GM19438 (cell line): ENCODE results near the gene CAMTA1.
"Not testable (repeated sequence)": the region's sequence is repeated elsewhere in the genome, so short reads cannot be mapped to it uniquely, and the experiment has no call there.

Source experiments
- ATAC-seq: cut with Tn5 transposase; IDR thresholded peaks from one replicate; pipeline ENCODE4 v1.9.1; 2021; ENCODE audit warnings: low read depth; ENCODE audit not compliant: unreplicated experiment

CAMTA1 gene

GRCh38 chr1:6785318-6785727, at the start of gene CAMTA1:
Gene CAMTA1, plus strand, starts transcription at chr1:6785454. Its CDS starts 77 bp downstream, at chr1:6785531.
- ATAC-seq: no peak

GRCh38 chr1:6738987-6739676, 46.1 kb upstream of the CAMTA1 start:
- ATAC-seq: no peak

GRCh38 chr1:6742676-6743188, 42.5 kb upstream of the CAMTA1 start:
- not testable (repeated sequence) for ATAC-seq

GRCh38 chr1:6743189-6744101, 41.8 kb upstream of the CAMTA1 start:
- ATAC-seq: no peak

GRCh38 chr1:6745073-6745472, 40.2 kb upstream of the CAMTA1 start:
- ATAC-seq: no peak

- no peak for ATAC-seq
Measured at GRCh38 chr1:6747674-6748073, 37.6 kb upstream of the CAMTA1 start.

GRCh38 chr1:6750490-6750889, 34.8 kb upstream of the CAMTA1 start:
- ATAC-seq: no peak

- no peak for ATAC-seq
Measured at GRCh38 chr1:6753320-6754140, 31.7 kb upstream of the CAMTA1 start.

GRCh38 chr1:6756457-6756856, 28.8 kb upstream of the CAMTA1 start:
- ATAC-seq: no peak

- ATAC-seq: no peak
Measured at GRCh38 chr1:6757719-6758435, 27.4 kb upstream of the CAMTA1 start.

- ATAC-seq: no peak
Measured at GRCh38 chr1:6761196-6761737, 24.0 kb upstream of the CAMTA1 start.

GRCh38 chr1:6762060-6762459, 23.2 kb upstream of the CAMTA1 start:
- ATAC-seq: no peak

- ATAC-seq: no peak
Measured at GRCh38 chr1:6770751-6771440, 14.4 kb upstream of the CAMTA1 start.

GRCh38 chr1:6771441-6771769, 13.8 kb upstream of the CAMTA1 start:
- ATAC-seq: no peak

- ATAC-seq: no peak
Measured at GRCh38 chr1:6774381-6774780, 10.9 kb upstream of the CAMTA1 start.

- no peak for ATAC-seq
Measured at GRCh38 chr1:6775261-6776043, 9.8 kb upstream of the CAMTA1 start.

GRCh38 chr1:6776389-6776788, 8.9 kb upstream of the CAMTA1 start:
- no peak for ATAC-seq

- no peak for ATAC-seq
Measured at GRCh38 chr1:6776895-6777294, 8.4 kb upstream of the CAMTA1 start.

GRCh38 chr1:6777813-6778212, 7.4 kb upstream of the CAMTA1 start:
- ATAC-seq: no peak
